GM19438 (cell line): ENCODE data around the gene LDHD.
A peak's percentile ranks its signal among the peaks of the same experiment; 100 is the strongest.
"Not testable (repeated sequence)": the region's sequence is repeated elsewhere in the genome, so short reads cannot be mapped to it uniquely, and the experiment has no call there.

ENCODE experiments used
- ATAC-seq: cut with Tn5 transposase; IDR thresholded peaks from one replicate; pipeline ENCODE4 v1.9.1; 2021; ENCODE audit warnings: low read depth; ENCODE audit not compliant: unreplicated experiment

LDHD gene

GRCh38 chr16:75116081-75116910 is at the start of gene LDHD:
TSS of gene LDHD (minus strand) at chr16:75116780. CDS start at chr16:75116720, 60 bp downstream.
- ATAC-seq = no peak

GRCh38 chr16:75160386-75160785 is 43.8 kb upstream of the LDHD start:
- ATAC-seq = no peak

- ATAC-seq = no peak
Observed at GRCh38 chr16:75152635-75153034, 36.1 kb upstream of the LDHD start.

DNA sequence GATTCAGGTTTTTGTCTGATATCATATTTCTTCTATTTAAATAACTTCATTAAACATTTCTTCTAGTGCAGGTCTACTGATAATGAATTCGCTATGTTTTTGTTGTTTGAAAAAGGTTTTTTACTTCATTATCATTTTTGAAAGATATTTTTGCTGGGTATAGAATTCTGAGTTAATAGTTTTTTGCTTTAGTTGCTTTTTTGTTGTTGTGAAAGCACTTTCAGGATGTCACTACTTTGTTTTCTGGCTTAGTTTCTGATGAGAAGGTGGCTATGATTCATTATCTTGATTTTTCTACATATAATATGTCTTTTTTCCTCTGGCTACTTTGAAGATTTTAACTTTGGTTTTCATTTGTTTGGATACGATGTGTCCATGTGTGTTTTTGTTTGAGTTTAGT is 35.2 kb upstream of the LDHD start:
- no peak for ATAC-seq

DNA sequence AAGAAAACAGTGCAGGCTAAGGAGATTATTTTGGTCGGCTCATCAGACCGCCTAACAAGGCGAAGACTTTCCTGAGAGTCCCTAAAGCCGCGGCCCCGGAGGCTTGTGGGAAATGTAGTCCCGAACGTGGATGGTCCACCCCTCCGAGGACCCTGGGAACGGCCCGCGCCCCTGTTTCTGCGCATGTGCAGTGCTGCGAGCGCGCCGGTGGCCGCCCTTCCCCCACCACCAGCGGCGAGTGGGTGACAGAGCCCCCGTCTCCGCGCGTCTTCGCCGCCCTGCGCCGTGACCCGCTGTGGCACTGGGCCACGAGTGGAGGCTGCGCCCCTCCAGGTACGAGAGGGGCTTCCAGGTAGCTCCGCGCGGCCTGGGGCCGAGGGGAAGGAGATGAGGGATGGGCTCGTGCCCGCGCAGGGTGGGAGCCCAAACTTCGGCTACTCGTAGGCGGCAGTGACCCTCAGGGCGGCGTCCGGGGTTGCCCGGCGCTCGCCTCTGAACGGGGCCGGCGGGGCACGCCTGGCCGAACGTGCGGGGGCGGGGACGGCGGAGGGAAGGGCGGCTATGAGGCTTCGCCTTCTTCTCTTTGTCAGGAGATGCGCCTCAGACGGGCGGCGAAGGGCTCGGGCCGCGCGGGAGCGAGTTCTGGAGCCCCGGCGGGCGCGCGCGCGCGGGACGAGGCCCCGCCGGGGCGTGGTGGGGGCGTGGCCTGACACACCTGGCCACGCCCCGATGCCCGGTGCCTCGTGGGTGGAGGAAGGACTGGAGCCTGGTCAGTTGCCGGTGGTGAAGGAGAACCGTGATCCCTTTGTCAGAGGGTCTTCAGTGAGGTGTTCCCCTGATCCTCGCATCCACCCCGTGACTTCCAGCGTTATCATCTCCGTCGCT is 32.0 kb upstream of the LDHD start, which contains the start of gene ZFP1:
Gene ZFP1, plus strand, starts transcription at position 214 of the 885 bp plus-strand sequence. CDS start 4,428 bp downstream, outside the sequence.
- peak; percentile 84 for ATAC-seq

- no peak for ATAC-seq
Observed at GRCh38 chr16:75147968-75148310, 31.4 kb upstream of the LDHD start.

DNA sequence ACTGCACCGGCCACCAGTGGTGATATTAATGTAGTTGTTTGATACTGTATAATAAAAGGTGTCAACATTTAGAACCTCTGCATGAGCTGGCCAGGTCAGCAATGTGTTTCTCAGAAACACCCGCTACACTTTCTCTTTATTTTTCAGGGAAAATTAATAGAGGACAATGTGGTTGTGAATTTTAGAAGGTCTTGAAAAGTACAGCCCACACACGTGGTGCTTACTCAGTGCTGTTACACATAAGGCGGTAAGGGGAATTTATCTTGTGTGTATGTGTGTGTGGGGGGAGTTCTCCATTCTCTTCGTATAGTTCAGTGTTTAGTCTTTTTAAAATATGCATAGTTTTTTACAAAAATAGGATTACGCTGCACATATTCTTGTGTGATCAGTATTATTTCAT is 27.4 kb upstream of the LDHD start:
- no peak for ATAC-seq

GRCh38 chr16:75139498-75139897 is 22.9 kb upstream of the LDHD start:
- no peak for ATAC-seq

GRCh38 chr16:75138636-75139035 is 22.1 kb upstream of the LDHD start:
- ATAC-seq = no peak

DNA sequence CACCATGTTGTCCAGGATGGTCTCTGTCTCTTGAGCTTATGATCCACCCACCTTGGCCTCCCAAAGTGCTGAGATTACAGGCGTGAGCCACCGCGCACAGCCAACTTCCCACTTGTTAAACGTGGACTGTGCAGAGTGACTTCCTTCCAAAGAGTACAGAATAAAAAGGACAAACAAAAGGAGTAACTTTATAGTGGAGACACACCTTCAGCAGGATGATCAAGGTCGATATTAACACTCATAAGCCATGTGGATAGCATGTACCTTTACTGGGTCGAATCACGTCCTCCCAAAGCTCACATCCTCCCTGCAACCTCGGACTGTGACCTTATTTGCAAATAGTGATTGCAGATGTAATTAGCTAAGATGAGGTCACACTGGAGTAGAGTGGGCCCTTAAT is 21.7 kb upstream of the LDHD start:
- ATAC-seq = no peak

- ATAC-seq = no peak
Observed at GRCh38 chr16:75131081-75131480, 14.5 kb upstream of the LDHD start.

- ATAC-seq = no peak
Observed at GRCh38 chr16:75130150-75130771, 13.7 kb upstream of the LDHD start.

GRCh38 chr16:75129421-75130149 is 13.0 kb upstream of the LDHD start:
- ATAC-seq = not testable (repeated sequence)

GRCh38 chr16:75127713-75128415 is 11.3 kb upstream of the LDHD start:
- no peak for ATAC-seq

GRCh38 chr16:75122609-75123008 is 6.0 kb upstream of the LDHD start:
- ATAC-seq = no peak

GRCh38 chr16:75121949-75122568 is 5.5 kb upstream of the LDHD start:
- ATAC-seq = no peak

DNA sequence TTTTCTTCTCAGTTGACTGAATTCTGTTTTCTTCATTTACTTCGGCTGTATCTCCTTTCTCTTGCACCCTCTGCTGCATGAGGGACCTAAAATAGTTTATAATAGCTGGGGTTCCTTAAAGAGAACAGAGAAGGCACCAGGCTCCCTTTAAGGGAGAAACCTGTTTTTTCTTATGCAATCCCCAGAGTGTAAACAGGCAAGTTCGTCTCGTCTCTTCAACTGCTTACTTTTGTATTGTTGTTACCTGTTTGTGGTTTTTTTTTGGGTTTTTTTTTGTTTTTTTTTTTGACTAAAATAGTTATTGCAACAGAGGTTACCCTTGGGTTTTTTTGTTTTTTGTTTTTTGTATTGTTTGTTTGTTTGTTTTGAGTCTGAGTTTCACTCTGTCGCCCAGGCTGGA is 3.7 kb upstream of the LDHD start:
- ATAC-seq = no peak

DNA sequence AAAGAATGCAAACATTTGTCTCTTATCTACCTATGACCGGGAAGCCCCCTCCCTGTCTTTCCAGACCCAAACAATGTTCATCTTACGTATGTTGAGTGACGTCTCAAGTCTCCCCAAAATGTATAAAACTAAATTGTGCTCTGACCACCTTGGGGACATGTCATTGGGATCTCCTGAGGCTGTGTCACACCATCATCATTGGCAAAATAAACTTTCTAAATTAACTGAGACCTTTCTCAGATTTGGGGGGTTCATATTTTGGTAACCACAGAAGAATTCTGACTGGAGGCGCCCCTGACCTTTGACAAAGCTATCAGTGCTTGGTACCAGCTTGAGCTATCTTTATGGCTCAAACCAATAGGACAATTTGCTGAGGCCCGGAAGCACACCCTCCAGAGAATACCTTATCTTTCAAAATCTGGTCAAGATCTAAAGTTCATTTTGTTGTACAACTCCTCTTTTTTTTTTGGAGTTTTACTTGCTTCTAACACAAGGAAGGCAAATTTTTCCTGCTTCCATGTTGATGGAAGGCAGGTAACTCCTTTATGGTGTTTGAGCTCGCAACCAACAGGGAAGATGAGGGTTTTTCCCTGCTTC is 2.5 kb upstream of the LDHD start:
- ATAC-seq = no peak

DNA sequence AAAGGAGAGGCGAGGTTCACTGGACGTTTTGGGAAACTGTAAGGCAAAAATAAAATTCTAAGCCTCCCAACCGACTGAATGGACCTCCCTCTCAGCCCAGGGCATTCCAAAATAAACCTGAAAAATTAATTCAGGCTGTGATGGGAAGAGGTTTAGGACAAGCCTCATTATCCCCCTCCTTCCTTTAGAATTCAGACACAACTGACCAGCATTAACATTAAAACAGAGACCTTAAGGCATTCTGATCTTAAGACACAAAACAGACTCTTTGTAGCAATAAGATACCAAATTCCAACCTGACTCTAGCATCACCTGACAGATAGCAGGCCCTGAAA is 298 bp upstream of the LDHD start:
- no peak for ATAC-seq
